HG03280 (cell line): ENCODE data around the gene SULT1C2.

Source experiments
- ATAC-seq: cut with Tn5 transposase; IDR thresholded peaks from one replicate; pipeline ENCODE4 v1.9.1; 2021; ENCODE audit warnings: mild to moderate bottlenecking, moderate library complexity; ENCODE audit not compliant: unreplicated experiment

Gene SULT1C2

GRCh38 chr2:108287169-108287568, 1.5 kb upstream of the SULT1C2 start:
- ATAC-seq, result no peak

DNA sequence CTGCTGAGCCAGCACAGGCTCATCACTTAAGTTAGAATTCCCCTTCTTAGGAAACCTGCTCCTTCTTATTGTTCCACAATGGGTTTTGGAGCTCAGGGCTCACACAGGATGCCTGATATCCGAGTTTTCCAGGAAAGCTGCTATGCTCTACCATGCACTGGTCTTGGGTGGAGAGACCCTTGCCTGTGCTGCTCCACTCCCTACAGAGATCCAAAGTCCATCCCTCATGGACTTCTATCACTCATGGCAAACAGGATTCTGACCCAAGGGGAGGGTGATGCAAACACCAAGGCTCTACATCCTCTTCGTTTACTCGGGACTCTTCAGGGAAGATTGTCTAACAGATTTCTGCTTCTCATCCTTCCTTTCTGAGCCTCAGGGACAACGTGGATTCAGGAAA, 5.2 kb downstream of the SULT1C2 start:
- no peak for ATAC-seq

DNA sequence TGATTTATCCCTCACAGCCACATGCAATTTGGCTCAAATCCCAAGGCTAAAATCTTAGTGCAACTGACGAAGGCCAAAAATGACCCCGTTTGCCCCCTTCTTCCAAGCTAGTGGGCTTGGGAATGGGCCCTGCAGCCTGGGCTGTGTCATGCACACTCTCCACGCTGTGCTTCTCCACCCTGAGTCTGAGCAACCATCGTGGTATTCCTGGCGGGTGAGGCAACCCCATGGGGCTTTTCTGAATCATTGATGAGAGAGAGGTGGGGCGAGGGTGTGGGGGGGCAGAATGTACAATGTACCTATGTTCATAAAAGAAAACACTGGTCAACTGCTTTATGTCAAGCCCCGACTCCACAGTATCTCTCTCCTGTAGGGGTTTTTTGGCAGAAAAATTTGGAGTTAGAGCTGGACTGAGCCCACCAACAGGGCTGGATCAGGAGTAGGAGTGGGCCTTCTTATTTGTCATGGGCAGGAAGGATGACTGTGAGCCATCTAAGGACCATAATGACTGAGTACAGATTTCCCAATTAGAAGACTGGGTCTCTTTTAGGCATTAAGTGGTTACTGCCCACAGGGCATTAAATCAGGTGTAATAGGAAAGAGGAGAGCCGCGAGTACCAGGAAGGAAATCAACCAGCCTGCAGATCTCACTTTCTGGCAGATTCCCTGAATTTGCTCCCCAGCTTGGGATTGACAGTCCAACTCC, 8.9 kb downstream of the SULT1C2 start:
- no peak for ATAC-seq

DNA sequence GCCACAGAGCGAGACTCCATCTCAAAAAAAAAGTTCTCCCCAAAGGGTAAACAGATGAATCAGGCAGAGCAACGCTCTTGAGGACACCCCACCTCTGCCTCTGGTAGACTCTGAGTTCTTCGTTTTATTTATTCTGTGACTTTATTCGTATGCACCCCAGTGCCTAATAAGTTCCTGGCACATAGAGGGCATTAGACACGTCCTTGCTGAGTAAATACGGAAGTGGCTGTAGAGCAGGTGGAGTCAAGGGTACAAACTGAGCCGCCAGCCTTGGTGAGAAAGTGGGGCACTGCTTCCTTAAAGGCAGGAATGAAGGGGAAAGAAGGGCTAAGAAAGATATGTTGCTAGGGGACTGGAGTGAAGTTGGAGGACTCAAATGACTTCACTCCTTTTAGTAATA, 12.9 kb downstream of the SULT1C2 start:
- ATAC-seq, result no peak

DNA sequence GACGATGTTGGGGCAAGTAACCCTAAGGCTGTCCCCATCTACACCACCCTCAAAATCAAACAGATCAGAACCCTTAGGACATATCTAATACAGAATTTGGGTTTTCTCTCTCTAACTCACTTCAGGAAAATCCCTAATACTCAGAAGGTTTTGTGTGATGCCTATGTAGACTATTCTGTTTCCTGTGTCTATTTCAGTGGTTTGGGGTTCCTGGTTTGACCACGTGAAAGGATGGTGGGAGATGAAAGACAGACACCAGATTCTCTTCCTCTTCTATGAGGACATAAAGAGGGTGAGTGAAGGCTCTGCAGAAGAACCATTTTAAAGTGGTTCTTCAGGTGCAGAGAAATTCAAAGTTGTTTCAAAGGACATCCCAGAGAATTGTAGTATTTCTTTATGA, 16.3 kb downstream of the SULT1C2 start:
- no peak for ATAC-seq

DNA sequence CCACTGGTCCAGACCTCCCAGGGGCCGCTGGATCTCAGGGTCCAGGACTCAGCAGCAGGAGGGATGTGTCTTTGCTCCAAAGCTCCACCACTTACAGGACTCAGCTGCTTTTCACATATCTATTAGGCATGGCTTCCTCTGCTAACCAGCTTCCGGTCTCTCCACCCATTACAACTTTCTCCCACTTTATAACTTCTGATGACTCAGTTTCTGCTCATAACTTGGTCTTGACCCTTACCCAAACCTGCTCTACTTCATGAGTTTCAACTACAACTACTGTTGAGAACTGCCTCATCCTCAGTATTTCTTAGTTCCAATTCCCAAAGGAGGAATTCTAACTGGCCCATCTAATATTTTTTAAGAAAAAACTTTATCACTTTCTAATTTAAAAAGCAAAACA, 17.2 kb downstream of the SULT1C2 start:
- ATAC-seq, result no peak

- ATAC-seq, result no peak
These were observed 21.2 kb downstream of the SULT1C2 start for GRCh38 chr2:108309903-108310302.

- no peak for ATAC-seq
These were observed 26.0 kb downstream of the SULT1C2 start for GRCh38 chr2:108314586-108315296.

GRCh38 chr2:108315444-108315934, 26.8 kb downstream of the SULT1C2 start:
- ATAC-seq, result no peak

DNA sequence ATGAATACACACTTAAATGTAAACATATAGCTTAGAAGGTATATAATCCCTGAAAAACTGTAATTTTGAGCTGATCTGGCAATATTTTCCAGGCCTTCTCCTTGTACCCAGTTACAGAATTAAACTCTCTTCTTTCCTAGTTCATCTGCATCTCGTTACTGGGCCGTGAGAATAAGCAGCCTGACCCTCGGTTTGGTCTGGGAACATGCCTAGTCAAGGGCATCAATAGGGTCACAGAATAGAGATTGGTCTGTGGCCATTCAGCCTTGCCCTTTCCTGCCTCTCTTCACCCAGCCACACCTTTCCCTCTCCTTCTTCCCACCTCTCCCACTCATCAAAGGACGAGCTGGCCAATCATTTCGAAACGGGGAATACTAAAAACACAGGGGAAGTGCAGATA, 27.3 kb downstream of the SULT1C2 start:
- no peak for ATAC-seq

- no peak for ATAC-seq
These were observed 28.0 kb downstream of the SULT1C2 start for GRCh38 chr2:108316461-108317258.

GRCh38 chr2:108320326-108320922, 31.7 kb downstream of the SULT1C2 start:
- no peak for ATAC-seq

DNA sequence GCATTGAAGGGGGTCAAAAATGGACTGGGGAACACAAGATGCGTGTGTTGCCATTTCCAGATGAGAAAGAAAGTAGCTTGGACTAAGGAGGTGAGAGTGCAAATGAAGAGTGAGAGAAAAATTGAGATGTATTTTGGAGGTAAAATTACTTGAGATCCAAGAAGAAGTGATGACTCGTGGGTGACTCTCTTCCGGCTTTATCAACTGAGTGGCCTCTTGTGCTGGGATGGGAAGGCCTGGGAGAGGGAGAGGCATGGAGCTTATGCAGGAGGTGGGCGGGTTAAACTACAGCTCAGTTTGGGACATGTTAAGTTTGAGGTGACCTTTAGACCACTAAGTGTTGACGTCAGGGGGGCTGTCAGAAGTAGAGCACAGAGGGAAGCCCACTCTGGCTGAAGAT, 34.9 kb downstream of the SULT1C2 start:
- no peak for ATAC-seq

DNA sequence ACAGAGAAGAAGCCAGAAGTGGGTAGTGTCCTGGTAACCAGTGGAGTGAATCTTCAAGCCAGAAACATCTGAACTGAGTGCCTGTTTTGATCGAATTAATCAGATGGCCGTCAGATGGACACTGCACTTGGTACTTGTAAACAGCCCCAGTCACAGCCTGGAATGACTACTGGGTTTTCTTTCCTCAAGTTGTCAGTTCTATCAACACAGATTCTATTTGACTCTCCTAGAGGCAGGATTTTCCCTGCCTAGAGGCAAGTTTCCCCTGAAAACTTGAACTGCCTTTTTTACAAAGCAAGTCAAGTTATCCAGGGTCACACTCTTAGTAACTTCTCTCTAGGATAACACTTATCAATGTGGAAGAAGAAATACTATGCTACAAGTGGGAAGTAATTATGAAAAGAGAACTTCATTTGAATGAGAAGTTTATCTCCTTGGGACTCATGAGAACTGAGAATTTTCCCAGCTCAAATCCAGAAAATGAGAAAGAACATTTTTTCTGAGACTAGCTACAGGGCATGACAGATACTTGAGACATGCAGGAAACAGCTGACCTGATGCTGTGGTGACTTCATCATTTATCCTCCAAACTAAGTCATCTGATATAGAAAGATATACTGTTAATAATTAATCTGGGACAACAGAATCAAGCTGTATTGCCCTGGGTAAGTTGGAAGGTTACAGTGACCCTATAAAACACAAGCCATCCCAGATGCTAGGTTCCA, 36.0 kb downstream of the SULT1C2 start:
- ATAC-seq, result no peak

GRCh38 chr2:108325756-108326155, 37.1 kb downstream of the SULT1C2 start:
- no peak for ATAC-seq

- no peak for ATAC-seq
These were observed 41.1 kb downstream of the SULT1C2 start for GRCh38 chr2:108329771-108330170.

DNA sequence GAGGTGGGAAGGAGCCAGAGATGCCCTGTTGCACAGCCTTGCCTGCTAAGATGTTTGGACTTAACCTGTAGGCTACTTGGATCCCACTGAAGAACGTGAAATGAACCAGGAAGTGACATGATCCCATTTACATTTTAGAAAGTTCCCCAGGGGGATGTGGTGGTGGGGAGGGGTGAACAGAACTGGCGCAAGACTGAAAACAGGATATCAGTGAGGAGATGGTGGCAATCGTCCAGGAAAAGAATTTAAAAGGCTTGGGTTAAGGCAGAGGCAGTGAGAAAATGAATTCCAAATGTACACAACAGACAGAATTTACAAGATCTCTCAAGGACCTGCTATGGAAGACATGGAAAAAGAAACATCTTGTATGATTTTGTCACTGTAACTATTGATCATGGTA, 42.3 kb downstream of the SULT1C2 start:
- no peak for ATAC-seq

DNA sequence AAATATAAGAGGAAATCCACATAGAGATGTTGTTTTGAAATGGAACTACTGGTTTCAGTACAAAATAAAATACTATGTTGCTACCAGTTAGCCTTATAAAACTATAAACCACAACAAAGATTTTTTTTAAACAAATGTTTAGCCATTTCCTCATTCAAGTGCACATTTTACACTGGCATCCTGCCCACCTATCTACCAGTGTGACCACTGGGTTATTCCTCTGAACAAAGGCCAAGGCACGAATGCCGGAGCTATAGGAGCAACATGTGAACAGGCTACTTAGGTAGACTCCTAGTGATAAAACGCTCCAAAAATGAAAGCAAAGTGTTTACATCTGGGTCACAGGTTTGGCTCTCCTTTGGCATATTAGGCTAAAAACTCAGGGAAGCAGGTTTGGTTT, 57.3 kb downstream of the SULT1C2 start:
- ATAC-seq, result no peak

DNA sequence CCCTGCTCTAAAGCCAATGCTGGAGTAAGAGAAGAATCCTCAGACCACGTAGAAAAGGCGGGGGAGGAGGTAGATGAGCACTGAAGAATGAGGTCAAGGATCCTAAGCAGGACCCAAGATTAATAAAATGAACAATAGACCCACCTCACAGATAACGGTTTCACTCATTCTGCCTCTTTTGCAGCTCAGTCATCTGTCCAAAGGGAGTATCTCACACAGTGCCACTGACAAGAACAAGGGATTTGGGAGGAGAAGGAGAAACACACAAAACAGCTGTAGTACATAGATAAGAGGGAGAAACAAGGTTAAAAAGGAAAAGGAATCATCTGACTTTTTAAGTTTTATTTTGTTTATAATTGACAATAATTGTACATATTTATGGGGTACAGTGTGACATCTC, 58.1 kb downstream of the SULT1C2 start:
- ATAC-seq, result no peak

DNA sequence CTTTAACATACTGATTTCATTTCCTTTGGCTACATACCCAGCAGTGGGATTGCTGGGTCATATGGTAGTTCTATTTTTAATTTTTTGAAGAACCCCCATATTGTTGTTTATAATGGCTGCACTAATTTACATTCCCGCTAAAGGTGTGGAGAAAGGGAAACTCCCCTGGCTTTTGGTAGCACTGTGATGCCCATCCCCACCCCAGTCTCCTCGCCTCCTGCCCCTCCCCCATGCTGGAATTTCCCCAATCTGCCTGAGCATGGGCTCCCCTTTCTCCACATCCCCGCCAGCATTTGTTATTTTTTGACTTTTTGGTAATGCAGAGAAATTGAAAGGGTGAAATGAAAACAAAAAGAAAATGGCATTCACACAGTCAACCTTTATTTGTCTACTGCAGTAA, 59.1 kb downstream of the SULT1C2 start:
- ATAC-seq, result no peak
